ENCODE data around the gene L2HGDH. TPM values are rescaled to one million over a fixed set of nuclear protein-coding genes. Genes with fewer than 3 reads are reported as not detected.

L2HGDH gene
- total RNA-seq, 1 experiment from 2014 or later = 12.3 TPM

GRCh38 chr14:50299585-50299984 is 12.4 kb downstream of the L2HGDH start:
- no peak for DNase-seq (ENCODE audit: extremely low read depth, low read depth)

GRCh38 chr14:50290306-50290705 is 21.7 kb downstream of the L2HGDH start:
- DNase-seq (ENCODE audit: extremely low read depth, low read depth) = no peak

- no peak for DNase-seq (ENCODE audit: extremely low read depth, low read depth)
These were observed 23.9 kb downstream of the L2HGDH start for GRCh38 chr14:50288146-50288545.

- DNase-seq (ENCODE audit: extremely low read depth, low read depth) = no peak
These were observed 26.2 kb downstream of the L2HGDH start for GRCh38 chr14:50285861-50286260.

GRCh38 chr14:50272498-50272897 is 39.5 kb downstream of the L2HGDH start:
- DNase-seq (ENCODE audit: extremely low read depth, low read depth) = no peak

- DNase-seq (ENCODE audit: extremely low read depth, low read depth) = no peak
These were observed 41.1 kb downstream of the L2HGDH start for GRCh38 chr14:50270932-50271331.

GRCh38 chr14:50265029-50265428 is 47.0 kb downstream of the L2HGDH start:
- DNase-seq (ENCODE audit: extremely low read depth, low read depth) = no peak

GRCh38 chr14:50263321-50263720 is 48.7 kb downstream of the L2HGDH start:
- no peak for DNase-seq (ENCODE audit: extremely low read depth, low read depth)

- no peak for DNase-seq (ENCODE audit: extremely low read depth, low read depth)
These were observed 49.2 kb downstream of the L2HGDH start for GRCh38 chr14:50262865-50263264.

GRCh38 chr14:50260511-50260910 is 51.5 kb downstream of the L2HGDH start:
- peak; percentile 26 for DNase-seq (ENCODE audit: extremely low read depth, low read depth)

GRCh38 chr14:50260072-50260471 is 52.0 kb downstream of the L2HGDH start:
- no peak for DNase-seq (ENCODE audit: extremely low read depth, low read depth)

GRCh38 chr14:50257732-50258131 is 54.3 kb downstream of the L2HGDH start:
- DNase-seq (ENCODE audit: extremely low read depth, low read depth) = no peak

- no peak for DNase-seq (ENCODE audit: extremely low read depth, low read depth)
These were observed 57.8 kb downstream of the L2HGDH start for GRCh38 chr14:50254248-50254647.

GRCh38 chr14:50249136-50249775 is 62.8 kb downstream of the L2HGDH start:
- no peak for DNase-seq (ENCODE audit: extremely low read depth, low read depth)

- DNase-seq (ENCODE audit: extremely low read depth, low read depth) = no peak
These were observed 64.8 kb downstream of the L2HGDH start for GRCh38 chr14:50247245-50247644.

- no peak for DNase-seq (ENCODE audit: extremely low read depth, low read depth)
These were observed 69.3 kb downstream of the L2HGDH start for GRCh38 chr14:50242566-50243310.

GRCh38 chr14:50242096-50242495 is 69.9 kb downstream of the L2HGDH start:
- DNase-seq (ENCODE audit: extremely low read depth, low read depth) = no peak

GRCh38 chr14:50237427-50237826 is 74.6 kb downstream of the L2HGDH start:
- DNase-seq (ENCODE audit: extremely low read depth, low read depth) = no peak

GRCh38 chr14:50233951-50234250 is 78.1 kb downstream of the L2HGDH start:
- DNase-seq (ENCODE audit: extremely low read depth, low read depth) = no peak

- DNase-seq (ENCODE audit: extremely low read depth, low read depth) = no peak
These were observed 78.7 kb downstream of the L2HGDH start for GRCh38 chr14:50233166-50233950.

GRCh38 chr14:50232276-50232642 is 79.8 kb downstream of the L2HGDH start:
- DNase-seq (ENCODE audit: extremely low read depth, low read depth) = no peak
